Common myeloid progenitor, CD34-positive (primary cell): ENCODE results near the gene NHLRC2. TPM values are rescaled to one million over a fixed set of nuclear protein-coding genes. Genes with fewer than 3 reads are reported as not detected.
"Not testable (repeated sequence)": the region's sequence is repeated elsewhere in the genome, so short reads cannot be mapped to it uniquely, and the experiment has no call there.

Source experiments
- CTCF ChIA-PET: fragments of 350-600 bp; sonication (Branson Sonifier 250); formaldehyde crosslinking; loops from one replicate; lab custom pipeline; 2021; ENCODE audit warnings: antibody characterized with exemption; lab: Charles Lee
- POLR2A ChIA-PET: fragments of 350-600 bp; sonication (Branson Sonifier 250); formaldehyde crosslinking; loops from one replicate; lab custom pipeline; 2021; ENCODE audit warnings: antibody characterized with exemption; lab: Charles Lee
- DNase-seq, 3 donors: peaks; one replicate each; pipeline versions ENCODE4 v3.0.0 to v3.0.0-alpha.2; 2013
- H3K27ac ChIP-seq, 2 experiments: 1 replicate in 1 of 2; 2 replicates in 1 of 2; pipeline ENCODE4 v1.7.0; 2013; ENCODE audit warnings: inconsistent platforms in 2 of 2, low read length in 2 of 2, mild to moderate bottlenecking in 2 of 2, low read depth in 1 of 2, moderate library complexity in 1 of 2; ENCODE audit not compliant: severe bottlenecking in 2 of 2, insufficient read depth in 1 of 2, poor library complexity in 1 of 2
- H3K27me3 ChIP-seq, 5 experiments: replicated peaks in 2 of 5; 1 replicate in 3 of 5; 2 replicates in 2 of 5; pipeline versions ENCODE4 v1.6.1 to v1.7.0; 2013; ENCODE audit warnings: low read length in 4 of 5, mild to moderate bottlenecking in 2 of 5, moderate library complexity in 2 of 5, inconsistent platforms in 1 of 5; ENCODE audit not compliant: insufficient read depth in 5 of 5, control insufficient read depth in 4 of 5
- H3K36me3 ChIP-seq, 4 experiments: 1 replicate in 2 of 4; 2 replicates in 2 of 4; pipeline versions ENCODE4 v1.6.1 to v1.7.0; 2013; ENCODE audit warnings: low read length in 3 of 4, control low read depth in 1 of 4, mild to moderate bottlenecking in 1 of 4; ENCODE audit not compliant: control insufficient read depth in 4 of 4, insufficient read depth in 4 of 4
- H3K4me1 ChIP-seq, 4 experiments: 1 replicate in 3 of 4; 2 replicates in 1 of 4; pipeline versions ENCODE4 v1.6.1 to v1.7.1; 2013; ENCODE audit warnings: low read length in 3 of 4, mild to moderate bottlenecking in 3 of 4, control low read depth in 1 of 4, inconsistent platforms in 1 of 4, moderate library complexity in 1 of 4; ENCODE audit not compliant: control insufficient read depth in 4 of 4, insufficient read depth in 4 of 4; ENCODE audit errors: control extremely low read depth in 1 of 4
- H3K4me3 ChIP-seq, 7 experiments: 1 replicate in 4 of 7; 2 replicates in 3 of 7; pipeline versions ENCODE4 v1.5.1 to v1.7.0; 2013; ENCODE audit warnings: mild to moderate bottlenecking in 7 of 7, low read length in 6 of 7, moderate library complexity in 6 of 7, inconsistent platforms in 2 of 7, low read depth in 2 of 7, control low read depth in 1 of 7; ENCODE audit not compliant: insufficient read depth in 4 of 7, control insufficient read depth in 1 of 7; ENCODE audit errors: extremely low read depth in 1 of 7
- H3K9me3 ChIP-seq, 5 experiments: 1 replicate in 4 of 5; 2 replicates in 1 of 5; pipeline versions ENCODE4 v1.6.1 to v1.7.1; 2013; ENCODE audit warnings: low read length in 4 of 5, mild to moderate bottlenecking in 2 of 5, inconsistent platforms in 1 of 5, low read depth in 1 of 5, moderate library complexity in 1 of 5; ENCODE audit not compliant: control insufficient read depth in 4 of 5, insufficient read depth in 2 of 5; ENCODE audit errors: control extremely low read depth in 1 of 5
- WGBS: methylation state at CpG from one replicate; pipeline ENCODE4 v1.1.5; 2013; ENCODE audit not compliant: insufficient coverage; 5-methylcytosine and 5-hydroxymethylcytosine counted together
- polyA plus RNA-seq: library from polyadenylated mRNA; unstranded; fragments of 120-200 nt; gene quantifications from one replicate; pipeline ENCODE4 v1.2.1, GENCODE V29; 2013

NHLRC2 gene
- 10.3 TPM for polyA plus RNA-seq

GRCh38 chr10:113854013-113854760 lies at the start of gene NHLRC2, which contains the start of gene DCLRE1A:
NHLRC2 (plus strand) TSS chr10:113854661; CDS start chr10:113854873, 212 bp downstream.
DCLRE1A (minus strand) TSS chr10:113854082; CDS start chr10:113853182, 900 bp downstream.
- POLR2A ChIA-PET = no interaction called here
- WGBS = 0% methylated on average over 30 of the region's 39 CpGs
- peak within 1 kb of the TSS; percentile 78 to 98 (median 94) for H3K4me3 ChIP-seq
- DNase-seq = peak; percentile 88 to 92 (median 89)
- H3K36me3 ChIP-seq = peaks cover 0 to 15% (median 2%) of the 10 kb centered on the region in 4 experiments
- H3K4me1 ChIP-seq = peaks cover 12 to 49% (median 25%) of the 10 kb centered on the region in 4 experiments
- no peaks in the 10 kb centered on the region for H3K27me3 ChIP-seq
- CTCF ChIA-PET = interaction anchor here (1.0 kb wide), 1 partner anchor 30 kb away, joined by 3 read pairs; no protein-coding TSS in a partner anchor
- H3K27ac ChIP-seq = peak within 1 kb of the TSS; percentile 98 to 99
- no peaks in the 10 kb centered on the region for H3K9me3 ChIP-seq

GRCh38 chr10:113806503-113806902 lies 48.0 kb upstream of the NHLRC2 start:
- Histone ChIP-seq H3K4me1 (peaks cover 0 to 14% (median 6%) of the 10 kb centered on the region in 4 experiments), H3K27ac (no peak overlapping the region), H3K36me3 (no peaks in the 10 kb centered on the region), H3K4me3 (no peak overlapping the region), H3K27me3 (no peaks in the 10 kb centered on the region), H3K9me3 (no peaks in the 10 kb centered on the region)
- ChIA-PET CTCF (interaction anchor here (0.6 to 0.8 kb wide), 3 partner anchors 247 to 316 kb away, joined by 3 read pairs; no protein-coding TSS in a partner anchor), POLR2A (no interaction called here)
- no peak for DNase-seq
- WGBS = 100% methylated on average over 3 of the region's 4 CpGs

DNA sequence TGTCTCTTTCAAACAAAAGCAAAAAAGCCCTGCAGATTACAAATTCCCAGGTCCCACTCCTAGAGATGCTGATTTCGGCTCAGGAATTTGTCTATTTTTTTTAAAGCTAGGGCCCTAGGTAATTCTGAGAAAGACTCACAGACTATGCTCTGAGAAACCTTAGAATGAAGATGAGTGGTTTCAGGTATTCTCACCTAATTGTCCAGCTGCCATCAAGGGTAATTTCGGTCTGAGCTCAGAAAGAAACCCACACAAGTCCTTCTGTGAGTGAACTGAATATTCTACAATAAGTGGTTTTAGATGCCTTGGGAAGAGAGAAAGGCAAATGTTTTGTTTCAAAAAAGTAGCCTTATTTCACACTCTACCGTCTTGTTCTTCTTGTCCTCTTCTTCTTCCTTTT lies 46.3 kb upstream of the NHLRC2 start:
- CTCF ChIA-PET = interaction anchor here (1.4 kb wide), 1 partner anchor 295 kb away, joined by 4 read pairs; no protein-coding TSS in a partner anchor
- Histone ChIP-seq H3K4me1 (peaks cover 0 to 4% (median 4%) of the 10 kb centered on the region in 4 experiments), H3K36me3 (no peaks in the 10 kb centered on the region), H3K9me3 (no peaks in the 10 kb centered on the region), H3K27ac (no peak overlapping the region), H3K27me3 (no peaks in the 10 kb centered on the region), H3K4me3 (no peak overlapping the region)
- POLR2A ChIA-PET = no interaction called here
- DNase-seq = no peak
- 75% methylated on average over 1 of the region's 3 CpGs for WGBS

DNA sequence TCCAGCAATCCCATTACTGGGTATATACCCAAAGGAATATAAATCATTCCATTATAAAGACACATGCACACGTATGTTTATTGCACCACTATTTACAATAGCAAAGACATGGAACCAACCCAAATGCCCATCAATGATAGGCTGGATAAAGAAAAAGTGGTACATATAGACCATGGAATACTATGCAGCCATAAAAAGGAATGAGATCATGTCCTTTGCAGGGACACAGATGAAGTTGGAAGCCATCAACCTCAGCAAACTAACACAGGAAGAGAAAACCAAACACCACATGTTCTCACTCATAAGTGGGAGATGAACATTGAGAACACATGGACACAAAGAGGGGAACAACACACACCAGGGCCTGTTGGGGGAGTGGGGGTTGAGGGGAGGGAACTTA lies 39.8 kb upstream of the NHLRC2 start:
- H3K36me3 ChIP-seq, H3K9me3 ChIP-seq, H3K4me1 ChIP-seq, H3K4me3 ChIP-seq, H3K27me3 ChIP-seq, DNase-seq, H3K27ac ChIP-seq, POLR2A ChIA-PET: not testable (repeated sequence)
- WGBS = no CpG with 5 or more reads among the region's 1 CpG
- CTCF ChIA-PET = interaction anchor here (0.8 kb wide), 1 partner anchor 9 kb away, joined by 3 read pairs; no protein-coding TSS in a partner anchor

GRCh38 chr10:113819989-113820388 lies 34.5 kb upstream of the NHLRC2 start:
- WGBS = 100% methylated on average over 2 of the region's 4 CpGs
- Histone ChIP-seq H3K4me3 (no peak overlapping the region), H3K4me1 (no peaks in the 10 kb centered on the region), H3K36me3 (no peaks in the 10 kb centered on the region), H3K9me3 (no peaks in the 10 kb centered on the region), H3K27me3 (no peaks in the 10 kb centered on the region), H3K27ac (no peak overlapping the region)
- DNase-seq = no peak
- POLR2A ChIA-PET = no interaction called here
- CTCF ChIA-PET = no interaction called here

GRCh38 chr10:113820507-113820906 lies 34.0 kb upstream of the NHLRC2 start:
- no peak overlapping the region for H3K4me3 ChIP-seq
- H3K27me3 ChIP-seq = no peaks in the 10 kb centered on the region
- H3K36me3 ChIP-seq = no peaks in the 10 kb centered on the region
- ChIA-PET POLR2A (no interaction called here), CTCF (no interaction called here)
- H3K27ac ChIP-seq = no peak overlapping the region
- WGBS = 95% methylated on average over 6 of the region's 8 CpGs
- no peak for DNase-seq
- H3K4me1 ChIP-seq = no peaks in the 10 kb centered on the region
- H3K9me3 ChIP-seq = no peaks in the 10 kb centered on the region

DNA sequence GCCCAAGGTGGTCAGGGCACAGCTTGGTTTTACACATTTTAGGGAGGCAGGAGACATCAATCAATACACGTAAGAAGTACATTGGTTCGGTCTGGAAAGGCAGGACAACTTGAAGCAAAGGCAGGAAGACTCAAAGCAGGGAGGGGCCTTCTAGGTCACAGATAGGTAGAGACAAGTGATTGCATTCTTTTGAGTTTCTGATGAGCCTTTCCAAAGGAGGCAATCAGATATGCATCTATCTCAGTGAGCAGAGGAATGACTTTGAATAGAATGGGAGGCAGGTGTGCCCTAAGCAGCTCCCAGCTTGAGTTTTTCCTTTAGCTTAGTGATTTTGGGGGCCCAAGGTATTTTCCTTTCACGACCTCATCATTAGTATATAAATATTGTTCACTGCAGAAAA lies 33.2 kb upstream of the NHLRC2 start:
- H3K27ac ChIP-seq, POLR2A ChIA-PET, H3K4me1 ChIP-seq, DNase-seq, H3K4me3 ChIP-seq, H3K36me3 ChIP-seq, H3K27me3 ChIP-seq, H3K9me3 ChIP-seq: not testable (repeated sequence)
- CTCF ChIA-PET = interaction anchor here (1.0 to 1.2 kb wide), 2 partner anchors 16 kb away, joined by 3 read pairs; no protein-coding TSS in a partner anchor
- 80% methylated on average over 2 of the region's 3 CpGs for WGBS
